Measurements from ENCODE around the gene NPHP1.
A peak's percentile ranks its signal among the peaks of the same experiment; 100 is the strongest.
"Not testable (repeated sequence)": the region's sequence is repeated elsewhere in the genome, so short reads cannot be mapped to it uniquely, and the experiment has no call there.

The NPHP1 gene

GRCh38 chr2:110131166-110131565 is 73.6 kb downstream of the NPHP1 start:
- no peak for DNase-seq

- no peak for DNase-seq
Measured at GRCh38 chr2:110130757-110131156, 74.1 kb downstream of the NPHP1 start.

DNA sequence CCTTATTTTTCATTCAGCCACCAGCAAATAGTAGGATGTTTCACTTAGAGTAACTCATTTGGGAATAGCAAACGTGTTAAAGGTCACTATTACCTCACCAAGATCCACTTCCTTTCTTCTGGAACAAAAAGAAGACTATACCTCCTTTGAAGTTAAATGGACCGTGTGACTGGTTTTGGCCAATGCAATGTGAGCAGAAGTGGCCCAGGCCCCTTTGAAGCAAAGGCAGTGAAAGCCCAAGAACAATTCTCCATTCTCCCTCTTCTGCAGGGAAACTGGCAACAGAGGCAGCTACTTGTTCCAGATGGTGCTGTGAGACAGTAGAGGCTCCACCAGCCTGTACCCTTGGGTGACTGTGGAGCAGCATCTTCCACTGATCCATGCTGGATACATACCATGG is 77.9 kb downstream of the NPHP1 start:
- no peak for DNase-seq

- no peak for DNase-seq
Measured at GRCh38 chr2:110126086-110126773, 78.6 kb downstream of the NPHP1 start.

DNA sequence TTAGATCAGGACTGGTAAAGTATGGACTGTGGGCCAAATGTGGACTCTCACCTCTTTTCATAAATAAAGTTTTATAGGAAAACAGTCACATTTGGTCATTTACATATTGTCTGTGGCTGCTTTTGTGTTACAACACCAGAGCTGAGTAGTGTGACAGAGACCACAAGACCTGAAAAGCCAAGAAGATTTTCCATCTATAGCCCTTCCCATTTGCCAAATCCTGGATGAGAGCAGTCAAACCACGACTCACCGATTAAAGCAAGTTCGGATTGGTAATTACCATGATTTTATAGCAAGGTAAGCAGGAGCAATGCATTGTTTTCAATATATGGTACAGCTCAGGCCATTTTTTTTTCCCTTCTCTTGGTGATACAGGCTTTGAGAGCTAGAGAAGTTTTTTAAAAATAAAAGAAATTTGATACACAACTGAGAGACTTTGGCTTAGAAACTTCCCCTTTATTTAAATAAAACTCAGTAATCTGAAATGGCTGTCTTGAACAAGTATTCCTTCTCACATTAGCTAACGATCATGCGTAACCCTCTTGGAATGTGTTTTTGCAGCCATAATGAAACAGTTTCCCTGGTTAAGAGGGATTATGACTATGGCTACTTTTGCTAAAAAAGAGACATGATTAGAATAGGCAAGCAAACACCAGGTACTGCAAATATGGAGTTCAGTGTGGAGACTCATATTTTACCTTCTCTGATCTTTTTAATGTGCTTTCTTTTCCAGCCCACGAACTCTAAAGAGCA is 79.7 kb downstream of the NPHP1 start:
- DNase-seq, result no peak

GRCh38 chr2:110124038-110124825 is 80.6 kb downstream of the NPHP1 start:
- DNase-seq, result no peak

- DNase-seq, result no peak
Measured at GRCh38 chr2:110121592-110121991, 83.2 kb downstream of the NPHP1 start.

- DNase-seq, result no peak
Measured at GRCh38 chr2:110121052-110121334, 83.8 kb downstream of the NPHP1 start.

- no peak for DNase-seq
Measured at GRCh38 chr2:110120171-110121051, 84.4 kb downstream of the NPHP1 start.

DNA sequence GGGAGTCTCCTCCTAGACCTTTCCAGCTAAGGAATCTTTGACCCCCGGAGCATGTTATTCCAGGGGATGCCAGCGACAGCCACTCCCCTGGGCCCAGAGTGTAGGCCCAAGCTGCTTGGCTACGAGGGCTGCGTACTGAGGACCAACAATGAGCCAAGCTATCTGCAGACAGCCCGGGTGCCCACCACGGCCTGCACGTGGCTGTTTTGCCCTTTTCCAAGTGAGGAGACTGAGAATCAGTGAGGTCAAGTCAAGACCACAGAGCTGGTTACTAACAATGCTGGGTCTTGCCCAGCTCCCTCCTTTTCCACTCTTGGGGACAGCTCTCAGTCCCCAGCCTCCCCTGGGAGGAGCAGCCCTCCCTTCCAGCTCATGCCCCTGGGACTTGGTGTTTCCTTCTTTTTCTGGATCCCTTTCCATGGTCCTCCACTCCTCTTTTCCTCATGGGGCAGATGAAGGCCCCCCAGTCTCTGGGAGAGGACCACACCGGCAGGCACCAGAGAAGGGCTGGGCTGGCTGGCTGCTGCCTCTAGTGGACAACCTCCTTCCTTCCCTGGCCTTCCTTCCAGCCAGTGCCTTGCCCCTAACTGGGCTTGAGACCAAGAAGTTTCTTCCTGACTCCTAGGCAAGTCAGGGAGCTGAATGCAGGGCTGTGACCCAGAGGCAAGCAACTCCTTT is 88.6 kb downstream of the NPHP1 start:
- DNase-seq, result peak in 1 of 56 donors; percentile 7

- DNase-seq, result no peak
Measured at GRCh38 chr2:110115291-110116032, 89.4 kb downstream of the NPHP1 start, which contains the start of gene MALL. Gene MALL, minus strand, starts transcription at chr2:110115822. Its CDS starts 30 bp downstream, at chr2:110115792.

DNA sequence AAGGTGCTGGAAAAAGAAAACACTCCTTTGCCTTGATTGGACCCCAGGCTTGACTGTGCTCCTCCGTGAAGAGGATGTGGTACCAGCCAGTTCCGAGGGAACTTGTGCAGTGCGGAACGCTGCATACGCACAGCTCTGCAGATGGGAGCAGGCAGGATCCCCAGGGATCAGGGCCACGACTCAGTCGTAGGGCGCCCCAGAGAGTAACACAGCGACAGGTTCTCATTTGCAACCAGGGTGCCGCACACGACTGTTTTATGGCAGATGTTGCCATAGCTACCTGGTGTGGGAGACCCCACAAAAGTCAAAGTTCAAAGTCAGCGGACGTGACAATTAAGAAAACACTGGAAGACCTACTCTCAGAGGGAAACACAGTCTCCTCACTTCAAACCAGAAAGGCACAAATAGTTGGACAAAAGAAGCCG is 90.0 kb downstream of the NPHP1 start:
- no peak for DNase-seq

DNA sequence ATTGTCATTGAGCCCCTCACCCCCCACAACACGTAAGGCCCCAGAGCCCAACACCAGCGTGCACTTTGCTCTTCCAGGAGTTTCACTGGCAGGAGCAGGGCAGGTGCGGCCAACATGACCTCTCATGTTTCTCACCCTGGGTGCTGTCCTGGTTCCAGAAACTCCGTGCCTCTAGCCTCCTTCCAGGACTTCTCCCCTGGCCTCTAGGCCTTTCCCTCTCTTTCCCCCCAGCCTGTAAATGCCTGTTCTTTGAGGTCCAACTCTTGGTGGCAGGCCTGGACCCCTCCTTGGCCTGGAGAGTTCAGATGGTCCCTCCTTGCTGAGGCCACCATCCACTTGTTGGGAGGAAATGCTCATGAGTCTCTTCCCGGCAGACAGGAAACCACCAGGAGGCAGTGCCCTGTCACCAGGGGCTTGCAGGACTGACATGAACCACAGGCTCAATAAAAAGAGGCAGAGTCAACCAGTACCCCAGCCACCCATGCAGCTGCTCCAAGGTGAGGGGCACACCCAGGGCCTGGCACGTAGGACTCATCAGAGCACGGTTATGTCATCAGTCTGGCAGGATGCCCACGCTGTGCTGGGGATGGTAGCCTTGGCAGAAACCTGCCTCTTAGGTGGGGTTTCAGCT is 90.7 kb downstream of the NPHP1 start:
- no peak for DNase-seq

DNA sequence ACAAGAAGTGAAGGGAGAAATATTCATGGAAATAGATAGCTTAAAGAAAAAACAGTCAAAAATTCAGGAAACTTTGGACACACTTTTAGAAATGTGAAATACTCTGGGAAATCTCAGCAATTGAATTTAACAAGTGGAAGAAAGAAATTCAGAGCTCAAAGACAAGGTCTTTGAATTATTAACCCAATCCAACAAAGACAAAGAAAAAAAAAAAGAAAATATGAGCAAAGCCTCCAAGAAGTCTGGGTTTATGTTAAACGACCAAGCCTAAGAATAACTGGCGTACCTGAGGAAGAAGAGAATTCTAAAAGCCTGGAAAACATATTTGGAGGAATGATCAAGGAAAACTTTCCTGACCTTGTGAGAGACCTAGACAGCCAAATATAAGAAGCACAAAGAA is 96.5 kb downstream of the NPHP1 start:
- not testable (repeated sequence) for DNase-seq

DNA sequence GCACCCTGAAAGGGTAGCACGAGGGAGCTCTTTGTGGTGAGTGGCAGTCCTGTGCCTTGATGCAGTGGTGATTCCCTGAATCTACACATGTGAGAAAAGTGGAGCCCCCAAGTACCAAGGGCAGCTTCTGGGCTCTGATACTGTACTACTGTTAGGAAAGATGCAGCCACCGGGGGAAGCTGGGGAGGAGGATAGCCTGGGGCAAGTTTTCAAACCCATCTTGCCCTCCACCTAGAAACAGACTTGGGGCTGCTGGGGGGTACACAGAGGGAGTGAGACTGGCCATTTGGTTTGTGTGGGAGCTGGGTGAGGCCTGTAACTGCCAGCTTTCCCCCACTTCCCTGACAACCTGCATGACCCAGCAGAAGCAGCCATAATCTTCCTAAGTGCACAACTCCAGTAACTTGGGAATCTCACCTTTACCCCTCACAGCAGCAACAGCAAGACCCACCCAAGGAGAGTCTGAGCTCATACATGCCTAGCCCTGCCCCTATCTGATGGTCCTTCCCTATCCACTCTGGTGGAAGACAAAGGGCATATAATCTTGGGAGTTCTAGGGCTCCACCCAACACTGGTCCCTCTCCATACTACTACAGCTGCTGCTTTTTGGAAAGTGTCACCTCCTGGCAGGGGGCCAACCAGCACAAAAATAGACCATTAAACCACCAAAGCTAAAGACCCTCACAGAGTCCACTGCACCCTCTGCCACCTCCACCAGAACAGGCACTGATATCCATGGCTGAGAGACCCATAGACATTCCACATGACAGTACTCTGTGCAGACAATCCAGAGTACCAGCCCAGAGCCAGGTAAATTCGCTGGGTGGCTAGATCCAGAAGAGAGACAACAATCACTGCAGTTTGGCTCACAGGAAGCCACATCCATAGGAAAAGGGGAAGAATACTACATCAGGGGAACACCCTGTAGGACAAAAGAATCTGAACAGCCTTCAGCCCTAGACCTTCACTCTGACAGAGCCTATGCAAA is 97.4 kb downstream of the NPHP1 start:
- no peak for DNase-seq

- no peak for DNase-seq
Measured at GRCh38 chr2:110106642-110107041, 98.2 kb downstream of the NPHP1 start.

DNA sequence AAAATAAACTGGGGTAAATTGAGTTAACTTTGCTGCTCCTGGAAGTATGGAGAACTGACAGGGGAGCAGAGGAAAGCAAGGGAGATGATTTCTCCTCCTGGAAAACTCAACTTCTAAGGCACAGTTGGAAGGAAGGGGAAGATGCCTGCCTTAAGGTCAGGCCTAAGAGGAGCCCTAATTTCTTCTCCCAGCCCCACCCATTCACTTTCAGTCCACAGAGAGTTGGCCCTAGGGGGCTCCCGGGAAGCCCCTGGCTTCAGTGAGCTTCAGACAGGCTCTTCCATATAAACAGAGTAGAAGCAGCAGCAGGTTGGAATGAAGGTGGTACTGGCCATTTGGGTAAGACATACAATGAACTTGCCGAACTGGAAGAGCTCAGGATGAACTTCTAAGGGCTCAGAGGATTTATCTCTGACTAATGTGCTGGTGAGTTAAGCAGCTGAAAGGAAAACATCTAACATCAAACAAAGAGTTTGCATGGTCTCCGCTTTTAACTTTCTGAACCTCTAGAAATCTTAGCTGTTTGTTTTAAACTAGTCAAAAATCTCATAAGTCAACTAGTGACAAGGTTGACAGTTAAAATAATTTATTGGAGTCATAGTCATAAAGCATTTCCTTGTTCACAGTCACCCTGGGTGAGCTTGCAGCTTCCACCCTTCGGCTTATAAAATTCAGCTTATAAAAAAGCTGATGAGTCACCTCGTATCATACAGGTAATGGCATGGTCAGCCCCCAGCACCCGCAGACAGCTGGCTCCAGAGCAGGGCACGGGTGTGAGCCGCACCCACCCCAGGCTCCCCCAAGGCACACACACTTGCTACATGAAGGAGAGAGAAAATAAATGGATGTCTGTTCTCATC is 99.0 kb downstream of the NPHP1 start:
- peak in 6 of 56 donors; percentile 14 to 26 (median 21) for DNase-seq
